Heart right ventricle (tissue), 16 donors: ENCODE results near the gene SDHAF1. TPM values are rescaled to one million over a fixed set of nuclear protein-coding genes. Genes with fewer than 3 reads are reported as not detected.
A peak's percentile ranks its signal among the peaks of the same experiment; 100 is the strongest.

Experiments used
- ATAC-seq, 8 donors: fragments of 200-7000 bp; cut with Tn5 transposase; one replicate each; pipeline ENCODE4 v1.9.1; 2020; ENCODE audit warnings: mild to moderate bottlenecking in 8 of 8, moderate library complexity in 8 of 8, moderate number of reproducible peaks in 1 of 8
- DNase-seq, 2 donors: peaks; one replicate each; pipeline ENCODE4 v3.0.0-alpha.2; 2020
- H3K27ac ChIP-seq, 10 donors: fragments of 200-600 bp; sonication (generic) in 2 of 10; one replicate each; pipeline versions ENCODE4 v1.5.0 to v1.8.0; 2020 to 2022; ENCODE audit warnings: mild to moderate bottlenecking in 3 of 10
- H3K27me3 ChIP-seq, 7 donors: fragments of 200-600 bp; one replicate each; pipeline ENCODE4 v1.8.0; 2021 to 2022; ENCODE audit warnings: mild to moderate bottlenecking in 2 of 7
- H3K36me3 ChIP-seq, 9 donors: fragments of 200-600 bp; sonication (generic) in 1 of 9; one replicate each; pipeline versions ENCODE4 v1.5.0 to v1.8.0; 2020 to 2022; ENCODE audit warnings: mild to moderate bottlenecking in 2 of 9
- H3K4me1 ChIP-seq, 9 donors: fragments of 200-600 bp; sonication (generic) in 1 of 9; one replicate each; pipeline versions ENCODE4 v1.5.0 to v1.8.0; 2020 to 2022; ENCODE audit warnings: mild to moderate bottlenecking in 4 of 9
- H3K4me3 ChIP-seq, 10 donors: fragments of 200-600 bp; sonication (generic) in 2 of 10; one replicate each; pipeline versions ENCODE4 v1.5.0 to v1.8.0; 2020 to 2022; ENCODE audit warnings: mild to moderate bottlenecking in 7 of 10, moderate library complexity in 2 of 10
- H3K9me3 ChIP-seq, 11 donors: fragments of 200-600 bp in 10 of 11; sonication (generic) in 2 of 11; one replicate each; pipeline versions ENCODE4 v1.5.0 to v1.8.0; 2013 to 2022; ENCODE audit warnings: mild to moderate bottlenecking in 2 of 11, control low read depth in 1 of 11, moderate library complexity in 1 of 11
- WGBS, 2 donors: extraction: QIAGEN DNeasy Blood & Tissue Kit; methylation state at CpG; one replicate each; pipeline ENCODE4 v1.1.7; 2013; ENCODE audit warnings: inconsistent platforms in 1 of 2; 5-methylcytosine and 5-hydroxymethylcytosine counted together
- intact Hi-C, 10 donors: fragments of 100-400 bp; cut with DNase I; formaldehyde crosslinking; loops; one replicate each; pipeline versions ENCODE4 v1.11.1 to v1.14.2; 2022
- polyA plus RNA-seq, 2 donors: library from polyadenylated mRNA; stranded (reverse); fragments of 200-250 nt; gene quantifications; one replicate each; pipeline ENCODE4 v1.2.3, GENCODE V29; 2013
- total RNA-seq, 10 donors: library from RNA; stranded (reverse); fragmentation: NEBNext Ultra II Directional in 3 of 10; extraction: Animal tissue kit (Norgen Biotek cat#: 25700) in 3 of 10; gene quantifications; one replicate each; pipeline versions ENCODE4 v1.2.1 to v1.2.4, GENCODE V29; 2021 to 2023
- TF ChIP-seq, protein P1 (sequence below), 9 donors: fragments of 200-600 bp; sonication (generic) in 2 of 9; IDR thresholded peaks; one replicate each; pipeline versions ENCODE4 v1.5.0 to v1.8.0; 2021 to 2022; ENCODE audit warnings: antibody characterized with exemption in 9 of 9, mild to moderate bottlenecking in 5 of 9, moderate library complexity in 1 of 9
- donor health status: Arrhythmogenic right ventricular cardiomyopathy.
- donor health status: ischemic (EF 13 %, LVEDD 7.1; RV severe dilation, severe dysfunction).
- donor health status: healthy with polysubstance abuse.
- donor health status: DM: no; HTN: yes; CAD: no.
- donor health status: DM: no; HTN: no; CAD: no.
- donor health status: ischemic (EF 25% LVEDD 6.9; RV normal size, moderate dysfunction).
- donor health status: ischemic (EF 25% LVEDD 5.7; RV mildly dilated, moderate dysfunction).
- donor health status: healthy.
- donor health status: DM: yes; HTN: yes; CAD: no.
- donor health status: Ischemic cardiomyopathy.
- donor health status: ischemic (EF 35%, LVEDD 5.7; RV mildly dilated, moderate dysfunction).
- donor health status: nonischemic (EF 11% LVEDD 7.7; RV severe dilation, severe dysfunction).
- donor health status: DM: yes; HTN: yes; CAD: no.
- donor health status: PGD.
- donor health status: ischemic (EF 29% LVEDD 5.4; RV normal size, mild dysfunction).
- donor health status: nonischemic (EF 23%, LVEDD 6.1; RV moderate dilation, normal function).

Gene SDHAF1
- total and polyA plus RNA-seq, 12 donors = 7.3 to 26.6 (median 10.2) TPM

DNA sequence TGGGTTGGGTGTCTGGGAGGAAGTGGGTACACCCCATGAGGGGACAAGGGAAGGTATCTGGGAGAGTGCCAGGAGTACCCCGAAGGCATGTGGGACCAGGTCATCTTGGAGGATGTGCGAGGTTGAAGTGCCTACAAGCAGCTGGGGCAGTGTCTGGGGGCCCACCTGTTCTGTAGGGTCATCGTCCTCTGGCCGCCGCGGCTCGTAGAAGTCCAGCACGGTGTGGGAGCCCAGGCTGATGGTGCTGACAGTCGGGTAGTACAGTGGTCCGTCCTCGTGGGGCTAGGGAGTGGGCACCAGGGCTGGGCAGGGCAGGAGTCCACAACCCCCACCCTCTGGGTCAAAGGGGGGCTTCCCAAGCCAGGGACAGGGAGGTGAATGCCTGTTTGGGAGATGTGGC is 15.4 kb downstream of the SDHAF1 start:
- no peak overlapping the region for H3K27ac ChIP-seq
- H3K9me3 ChIP-seq = no peaks in the 10 kb centered on the region
- no peaks in the 10 kb centered on the region for H3K27me3 ChIP-seq
- intact Hi-C loops = loop anchor here in 1 of 10 donors (5.0 kb wide), 1 partner anchor 42 kb away; the partner anchor contains the start of genes THAP8 and WDR62
- WGBS, 2 donors = 94 to 95% methylated on average over 11 of the region's 11 CpGs
- TF ChIP-seq, protein P1, sequence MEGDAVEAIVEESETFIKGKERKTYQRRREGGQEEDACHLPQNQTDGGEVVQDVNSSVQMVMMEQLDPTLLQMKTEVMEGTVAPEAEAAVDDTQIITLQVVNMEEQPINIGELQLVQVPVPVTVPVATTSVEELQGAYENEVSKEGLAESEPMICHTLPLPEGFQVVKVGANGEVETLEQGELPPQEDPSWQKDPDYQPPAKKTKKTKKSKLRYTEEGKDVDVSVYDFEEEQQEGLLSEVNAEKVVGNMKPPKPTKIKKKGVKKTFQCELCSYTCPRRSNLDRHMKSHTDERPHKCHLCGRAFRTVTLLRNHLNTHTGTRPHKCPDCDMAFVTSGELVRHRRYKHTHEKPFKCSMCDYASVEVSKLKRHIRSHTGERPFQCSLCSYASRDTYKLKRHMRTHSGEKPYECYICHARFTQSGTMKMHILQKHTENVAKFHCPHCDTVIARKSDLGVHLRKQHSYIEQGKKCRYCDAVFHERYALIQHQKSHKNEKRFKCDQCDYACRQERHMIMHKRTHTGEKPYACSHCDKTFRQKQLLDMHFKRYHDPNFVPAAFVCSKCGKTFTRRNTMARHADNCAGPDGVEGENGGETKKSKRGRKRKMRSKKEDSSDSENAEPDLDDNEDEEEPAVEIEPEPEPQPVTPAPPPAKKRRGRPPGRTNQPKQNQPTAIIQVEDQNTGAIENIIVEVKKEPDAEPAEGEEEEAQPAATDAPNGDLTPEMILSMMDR (IDR thresholded peaks at IDR 0.05) = no peak
- no peaks in the 10 kb centered on the region for H3K36me3 ChIP-seq
- DNase-seq = no peak
- peaks cover 6 to 33% (median 16%) of the 10 kb centered on the region in 9 donors for H3K4me1 ChIP-seq
- no peak overlapping the region for H3K4me3 ChIP-seq
- no peak for ATAC-seq

DNA sequence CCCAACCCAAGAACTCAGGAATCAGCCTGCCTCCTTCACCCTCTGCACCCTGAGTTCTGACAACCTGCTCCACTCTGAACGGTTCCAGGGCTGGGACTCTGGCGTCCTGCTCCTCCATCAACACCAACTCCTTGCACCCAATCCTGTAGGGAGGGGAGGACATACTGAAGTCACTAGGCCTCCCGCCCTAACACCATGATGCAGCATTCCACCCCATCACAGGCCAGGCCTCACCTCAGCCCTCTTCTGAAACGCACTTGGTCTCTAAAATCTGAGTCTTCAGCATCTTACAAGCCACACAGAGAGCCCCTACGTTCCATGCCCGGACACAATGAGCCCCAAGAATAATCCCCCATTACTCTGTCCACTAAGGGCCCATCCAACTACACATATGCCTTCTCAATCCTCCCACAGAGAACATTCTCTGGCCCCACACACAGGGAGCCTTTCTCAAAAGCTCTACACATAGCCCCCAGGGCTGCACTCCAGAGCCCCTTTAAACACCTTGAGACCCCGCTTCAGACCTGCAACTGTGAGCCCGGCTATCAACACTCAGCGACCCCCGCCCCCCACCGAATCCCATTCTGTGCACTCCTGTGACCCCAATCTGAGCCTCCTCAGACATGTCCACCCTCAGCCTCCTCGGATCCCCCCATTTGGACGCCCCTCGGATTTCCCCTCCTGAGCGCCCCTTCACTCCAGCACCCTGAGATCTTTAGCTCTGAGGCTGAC is 18.5 kb downstream of the SDHAF1 start:
- H3K4me3 ChIP-seq = peak overlapping the region; percentile 34 to 92 (median 74)
- ATAC-seq = no peak
- intact Hi-C loops = loop anchor here in 4 of 10 donors (1.0 to 5.0 kb wide), 4 partner anchors 18 to 41 kb away; partner anchors contain the start of genes SDHAF1 (in 2 of the 4), THAP8 (in 2 of the 4) and WDR62 (in 2 of the 4)
- peak overlapping the region in 9 of 10 donors; percentile 35 to 94 (median 82) for H3K27ac ChIP-seq
- H3K9me3 ChIP-seq = no peaks in the 10 kb centered on the region
- TF ChIP-seq, protein P1 (IDR thresholded peaks at IDR 0.05) = no peak
- no peak for DNase-seq
- 32% methylated on average over 15 of the region's 15 CpGs for WGBS, 2 donors
- no peaks in the 10 kb centered on the region for H3K27me3 ChIP-seq
- peaks cover 0 to 18% (median 0%) of the 10 kb centered on the region in 9 donors for H3K36me3 ChIP-seq
- peaks cover 6 to 30% (median 16%) of the 10 kb centered on the region in 9 donors for H3K4me1 ChIP-seq

DNA sequence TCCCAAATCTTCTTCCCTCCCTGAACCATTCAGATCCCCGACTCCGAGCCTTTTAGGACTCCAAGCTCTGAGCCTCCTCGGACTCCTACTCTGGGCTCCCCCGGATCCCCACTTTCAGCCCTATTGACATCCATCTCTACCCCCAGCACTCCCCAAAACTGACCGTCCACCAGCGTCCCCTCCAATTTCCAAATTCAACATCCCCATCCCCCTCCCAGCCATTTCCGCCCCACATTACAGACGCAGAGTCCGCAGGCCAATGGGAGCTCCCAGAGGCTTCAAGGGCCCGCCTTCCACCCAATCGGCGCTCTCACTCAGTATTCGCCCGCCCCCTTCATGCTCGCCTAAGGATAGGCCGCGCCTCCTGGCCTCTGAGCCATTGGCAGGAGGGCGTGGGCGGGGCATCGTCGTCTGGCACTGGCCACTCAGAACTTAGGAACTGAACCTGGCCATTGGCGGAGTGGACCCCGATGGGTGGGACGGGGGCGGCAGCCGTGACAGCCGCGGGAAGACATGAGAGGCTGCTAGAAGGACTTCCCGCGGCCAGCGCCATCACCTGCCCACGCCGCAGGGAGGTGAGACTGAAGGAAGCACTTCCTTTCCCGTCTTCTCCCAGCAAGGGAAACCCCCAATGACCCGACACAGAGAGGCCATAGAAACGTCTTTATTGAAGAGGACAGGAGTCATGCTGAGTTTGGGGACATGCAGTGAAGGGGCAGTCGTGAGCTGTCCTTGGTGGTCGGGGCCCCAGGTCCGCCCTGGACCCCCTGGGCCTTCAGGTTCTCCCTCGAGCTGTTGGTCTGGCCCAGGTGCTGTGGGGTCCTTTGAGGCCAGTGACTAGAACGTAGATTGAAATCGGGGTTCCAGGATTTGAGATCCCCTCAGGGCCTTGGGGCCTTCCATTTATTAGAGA is 19.3 kb downstream of the SDHAF1 start, which contains the start of gene ALKBH6:
ALKBH6 (minus strand) TSS at position 202 of the 913 bp plus-strand sequence. CDS start 816 bp downstream, outside the sequence.
- Histone ChIP-seq H3K4me3 (peak within 1 kb of the TSS; percentile 34 to 92 (median 74)), H3K4me1 (peaks cover 6 to 22% (median 12%) of the 10 kb centered on the region in 9 donors), H3K27me3 (no peaks in the 10 kb centered on the region), H3K9me3 (no peaks in the 10 kb centered on the region), H3K27ac (peak within 1 kb of the TSS in 9 of 10 donors; percentile 35 to 94 (median 82)), H3K36me3 (peaks cover 0 to 26% (median 0%) of the 10 kb centered on the region in 9 donors)
- ATAC-seq = peak; percentile 98 to 100 (median 99)
- DNase-seq = peak; percentile 99 to 100
- WGBS, 2 donors = 2 to 3% methylated on average over 42 of the region's 42 CpGs
- intact Hi-C loops = loop anchor here in 4 of 10 donors (1.0 to 5.0 kb wide), 4 partner anchors 19 to 40 kb away; partner anchors contain the start of genes SDHAF1 (in 2 of the 4), THAP8 (in 2 of the 4) and WDR62 (in 2 of the 4)
- TF ChIP-seq, protein P1 (IDR thresholded peaks at IDR 0.05) = peak in 2 of 9 donors; percentile 19 to 23
